CMK (cell line): ENCODE data around the gene LTO1.
"Not testable (repeated sequence)": the region's sequence is repeated elsewhere in the genome, so short reads cannot be mapped to it uniquely, and the experiment has no call there.

ENCODE experiments used
- DNase-seq: peaks from one replicate; pipeline ENCODE4 v3.0.0-alpha.2; 2010; ENCODE audit warnings: low read depth

The LTO1 gene

GRCh38 chr11:69634590-69634989, 40.6 kb downstream of the LTO1 start:
- DNase-seq, result no peak

DNA sequence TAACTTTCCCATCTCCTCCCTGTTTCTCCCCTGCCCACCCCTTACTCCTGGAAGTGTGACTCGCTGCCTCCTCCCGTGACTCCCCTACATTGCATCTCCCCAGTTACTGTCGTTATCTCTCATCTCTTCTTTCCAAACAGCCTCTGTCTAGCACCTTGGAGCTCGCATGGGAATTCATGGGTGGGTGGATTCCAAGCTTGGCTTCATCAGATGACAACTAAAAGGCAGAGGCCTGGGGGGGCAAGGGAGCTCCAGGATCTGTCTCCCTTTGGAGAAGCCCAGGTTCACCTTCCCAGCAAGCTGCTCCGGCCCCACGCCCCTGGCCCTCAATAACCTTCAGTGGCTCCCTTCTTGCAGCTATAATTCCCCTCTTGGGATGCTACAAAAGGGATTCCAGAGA, 41.1 kb downstream of the LTO1 start:
- DNase-seq, result no peak

GRCh38 chr11:69632900-69633299, 42.3 kb downstream of the LTO1 start:
- DNase-seq, result no peak

- DNase-seq, result no peak
These were observed 44.7 kb downstream of the LTO1 start for GRCh38 chr11:69630424-69630823.

GRCh38 chr11:69630017-69630416, 45.1 kb downstream of the LTO1 start:
- no peak for DNase-seq

- DNase-seq, result no peak
These were observed 47.6 kb downstream of the LTO1 start for GRCh38 chr11:69627551-69627950.

GRCh38 chr11:69625476-69625875, 49.7 kb downstream of the LTO1 start:
- DNase-seq, result no peak

- DNase-seq, result no peak
These were observed 50.9 kb downstream of the LTO1 start for GRCh38 chr11:69624293-69624692.

DNA sequence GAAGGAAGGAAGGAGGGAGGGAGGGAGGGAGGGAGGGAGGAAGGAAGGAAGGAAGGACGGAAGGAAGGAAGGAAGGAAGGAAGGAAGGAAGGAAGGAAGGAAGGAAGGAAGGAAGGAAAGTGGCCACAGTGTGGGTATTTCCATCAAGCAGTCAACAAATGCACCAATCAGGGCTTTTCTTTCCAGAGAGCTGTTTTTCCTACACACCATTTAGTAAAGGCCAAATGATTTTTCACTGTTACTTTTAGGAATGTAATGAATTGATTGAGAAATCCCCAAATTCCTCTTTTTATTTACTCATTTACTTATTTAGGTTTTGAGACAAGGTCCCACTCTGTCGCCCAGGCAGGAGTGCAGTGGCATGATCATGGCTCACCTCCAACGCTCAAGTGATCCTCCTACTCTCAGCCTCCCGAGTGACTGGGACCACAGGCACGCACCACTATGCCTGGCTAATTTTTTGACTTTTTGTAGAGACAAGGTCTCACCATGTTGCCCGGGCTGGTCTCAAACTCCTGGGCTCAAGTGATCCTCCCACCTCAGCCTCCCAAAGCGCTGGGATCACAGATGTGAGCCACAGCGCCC, 53.0 kb downstream of the LTO1 start:
- DNase-seq, result not testable (repeated sequence)

GRCh38 chr11:69620683-69621290, 54.4 kb downstream of the LTO1 start:
- DNase-seq, result no peak

GRCh38 chr11:69618237-69618636, 56.9 kb downstream of the LTO1 start:
- DNase-seq, result no peak

GRCh38 chr11:69617682-69618081, 57.5 kb downstream of the LTO1 start:
- no peak for DNase-seq

GRCh38 chr11:69617220-69617619, 57.9 kb downstream of the LTO1 start:
- no peak for DNase-seq
